ENCODE data around the gene RERGL. TPM values are rescaled to one million over a fixed set of nuclear protein-coding genes. Genes with fewer than 3 reads are reported as not detected.
A peak's percentile ranks its signal among the peaks of the same experiment; 100 is the strongest.

The RERGL gene
- total and polyA plus RNA-seq, 2 donors from 2014 or later = 25.3 to 48.4 TPM

DNA sequence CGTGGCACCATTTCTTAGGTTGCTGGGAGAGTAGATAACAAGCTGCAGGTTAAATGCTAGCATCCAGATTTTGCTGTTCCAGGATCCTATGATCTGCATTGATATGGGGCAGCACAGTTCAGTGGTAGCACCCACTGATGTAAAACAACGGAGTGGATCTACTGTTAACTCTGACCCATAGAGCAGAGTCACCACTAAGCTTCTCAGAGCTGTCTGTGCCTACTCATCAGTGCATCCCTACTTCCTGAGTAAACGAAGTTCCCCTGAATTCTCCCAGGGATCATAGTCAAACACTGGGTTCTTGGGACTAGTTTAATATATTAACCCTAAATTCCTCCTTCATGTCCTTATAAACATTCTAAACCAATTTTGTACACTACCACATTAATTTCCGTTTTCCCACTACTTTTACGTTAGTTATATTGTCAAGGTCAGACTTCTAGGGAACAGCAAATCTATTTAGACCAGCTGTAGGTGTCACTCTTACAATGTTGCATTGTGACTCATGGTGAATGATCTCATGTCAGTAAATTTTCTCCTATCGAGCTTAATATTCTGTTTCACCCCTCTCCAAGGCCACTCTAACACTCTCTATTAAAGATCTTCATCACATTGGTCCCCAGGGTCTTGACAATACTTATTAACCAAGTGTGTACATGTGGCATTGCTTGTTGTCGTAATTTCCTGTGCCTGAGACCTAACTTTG lies 10.3 kb downstream of the RERGL start:
- intact Hi-C loops (cut with DNase I) = no loop called here
- H3K36me3 ChIP-seq (ENCODE audit: control insufficient read depth in 2 of 3, insufficient read depth in 3 of 3, low read length in 3 of 3) = no peaks in the 10 kb centered on the region
- FAIRE-seq = no peak
- H3K27me3 ChIP-seq (ENCODE audit: control insufficient read depth, insufficient read depth, low read length) = no peaks in the 10 kb centered on the region
- H3K4me1 ChIP-seq (ENCODE audit: control insufficient read depth in 2 of 3, insufficient read depth in 2 of 3, low read depth in 1 of 3, low read length in 3 of 3) = no peaks in the 10 kb centered on the region
- H3K27ac ChIP-seq (ENCODE audit: low read depth in 2 of 2, low read length in 2 of 2) = no peak overlapping the region
- no peak for DNase-seq
- H3K9ac ChIP-seq (ENCODE audit: low read length in 3 of 3) = no peak overlapping the region
- no peak overlapping the region for H3K4me3 ChIP-seq (ENCODE audit: low read length in 3 of 3)
- H3K9me3 ChIP-seq (ENCODE audit: control insufficient read depth in 2 of 3, insufficient read depth in 1 of 3, low read length in 3 of 3) = no peaks in the 10 kb centered on the region
- TF ChIP-seq, protein P1, sequence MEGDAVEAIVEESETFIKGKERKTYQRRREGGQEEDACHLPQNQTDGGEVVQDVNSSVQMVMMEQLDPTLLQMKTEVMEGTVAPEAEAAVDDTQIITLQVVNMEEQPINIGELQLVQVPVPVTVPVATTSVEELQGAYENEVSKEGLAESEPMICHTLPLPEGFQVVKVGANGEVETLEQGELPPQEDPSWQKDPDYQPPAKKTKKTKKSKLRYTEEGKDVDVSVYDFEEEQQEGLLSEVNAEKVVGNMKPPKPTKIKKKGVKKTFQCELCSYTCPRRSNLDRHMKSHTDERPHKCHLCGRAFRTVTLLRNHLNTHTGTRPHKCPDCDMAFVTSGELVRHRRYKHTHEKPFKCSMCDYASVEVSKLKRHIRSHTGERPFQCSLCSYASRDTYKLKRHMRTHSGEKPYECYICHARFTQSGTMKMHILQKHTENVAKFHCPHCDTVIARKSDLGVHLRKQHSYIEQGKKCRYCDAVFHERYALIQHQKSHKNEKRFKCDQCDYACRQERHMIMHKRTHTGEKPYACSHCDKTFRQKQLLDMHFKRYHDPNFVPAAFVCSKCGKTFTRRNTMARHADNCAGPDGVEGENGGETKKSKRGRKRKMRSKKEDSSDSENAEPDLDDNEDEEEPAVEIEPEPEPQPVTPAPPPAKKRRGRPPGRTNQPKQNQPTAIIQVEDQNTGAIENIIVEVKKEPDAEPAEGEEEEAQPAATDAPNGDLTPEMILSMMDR (IDR thresholded peaks at IDR 0.05; ENCODE audit: borderline replicate concordance, extremely low read depth, insufficient read depth) = no peak

DNA sequence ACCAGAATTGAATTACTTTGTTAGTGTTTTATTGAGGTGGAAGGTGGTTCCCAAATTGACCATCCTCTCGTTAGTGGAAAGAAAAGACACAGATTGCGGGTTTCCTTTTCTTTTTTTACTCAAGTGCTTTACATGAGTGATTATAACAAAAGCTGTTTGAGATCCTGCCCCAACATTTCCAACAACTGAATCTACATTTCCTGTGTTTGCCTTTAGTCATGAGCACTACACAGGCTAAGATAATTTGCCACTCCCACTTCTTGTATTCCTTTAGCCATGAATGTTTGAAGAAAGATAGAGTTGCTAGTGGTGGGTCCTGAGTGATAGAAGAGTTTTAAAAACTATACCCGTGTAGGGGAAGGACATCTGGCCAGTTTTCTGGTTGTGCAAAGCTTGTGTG lies 16.0 kb downstream of the RERGL start:
- no peak for DNase-seq
- intact Hi-C loops (cut with DNase I) = no loop called here

DNA sequence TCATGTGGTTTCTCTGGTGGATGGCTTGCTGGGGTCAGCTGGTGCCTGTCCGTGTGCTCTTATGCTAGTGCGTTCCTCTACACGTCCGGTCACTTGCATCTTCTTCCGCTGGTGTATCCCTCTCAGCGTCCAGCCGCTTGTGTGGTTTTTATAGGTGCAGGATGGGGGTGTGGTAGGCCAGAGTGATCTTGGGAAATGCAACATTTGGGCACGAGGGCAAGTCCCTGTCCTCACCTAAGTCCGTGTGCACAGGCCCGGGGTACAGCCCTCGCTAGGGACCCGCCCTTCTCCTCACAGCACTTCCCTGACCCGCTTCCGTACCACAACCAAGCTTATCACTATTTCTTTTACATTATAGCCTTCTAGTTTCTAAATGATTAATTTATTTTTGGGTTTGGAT lies 17.3 kb downstream of the RERGL start:
- peak in 1 of 5 donors; percentile 41 for DNase-seq
- Histone ChIP-seq H3K4me1 (ENCODE audit: control insufficient read depth in 2 of 3, insufficient read depth in 2 of 3, low read depth in 1 of 3, low read length in 3 of 3) (no peaks in the 10 kb centered on the region), H3K27me3 (ENCODE audit: control insufficient read depth, insufficient read depth, low read length) (no peaks in the 10 kb centered on the region), H3K9me3 (ENCODE audit: control insufficient read depth in 2 of 3, insufficient read depth in 1 of 3, low read length in 3 of 3) (no peaks in the 10 kb centered on the region), H3K4me3 (ENCODE audit: low read length in 3 of 3) (no peak overlapping the region), H3K27ac (ENCODE audit: low read depth in 2 of 2, low read length in 2 of 2) (no peak overlapping the region), H3K36me3 (ENCODE audit: control insufficient read depth in 2 of 3, insufficient read depth in 3 of 3, low read length in 3 of 3) (no peaks in the 10 kb centered on the region), H3K9ac (ENCODE audit: low read length in 3 of 3) (no peak overlapping the region)
- no peak for FAIRE-seq
- TF ChIP-seq, protein P1 (IDR thresholded peaks at IDR 0.05; ENCODE audit: borderline replicate concordance, extremely low read depth, insufficient read depth) = no peak
- intact Hi-C loops (cut with DNase I) = no loop called here

More for the DNA sequence above, 16.0 kb downstream of the RERGL start:
- H3K27me3 ChIP-seq (ENCODE audit: control insufficient read depth, insufficient read depth, low read length) = no peaks in the 10 kb centered on the region
- no peak for FAIRE-seq
- H3K9me3 ChIP-seq (ENCODE audit: control insufficient read depth in 2 of 3, insufficient read depth in 1 of 3, low read length in 3 of 3) = no peaks in the 10 kb centered on the region
- H3K4me3 ChIP-seq (ENCODE audit: low read length in 3 of 3) = no peak overlapping the region
- no peaks in the 10 kb centered on the region for H3K36me3 ChIP-seq (ENCODE audit: control insufficient read depth in 2 of 3, insufficient read depth in 3 of 3, low read length in 3 of 3)
- H3K9ac ChIP-seq (ENCODE audit: low read length in 3 of 3) = no peak overlapping the region
- H3K27ac ChIP-seq (ENCODE audit: low read depth in 2 of 2, low read length in 2 of 2) = no peak overlapping the region
- TF ChIP-seq, protein P1 (IDR thresholded peaks at IDR 0.05; ENCODE audit: borderline replicate concordance, extremely low read depth, insufficient read depth) = no peak
- no peaks in the 10 kb centered on the region for H3K4me1 ChIP-seq (ENCODE audit: control insufficient read depth in 2 of 3, insufficient read depth in 2 of 3, low read depth in 1 of 3, low read length in 3 of 3)

Measured in kidney (tissue), 14 donors.